GM12874 (cell line): ENCODE measurements around the gene KRT26.

ENCODE experiments used
- CTCF ChIP-seq: IDR thresholded peaks from 2 replicates; pipeline ENCODE4 v1.5.1; 2011; ENCODE audit warnings: low read depth, mild to moderate bottlenecking, control low read depth, low read length, moderate library complexity; ENCODE audit not compliant: insufficient read depth

Gene KRT26

DNA sequence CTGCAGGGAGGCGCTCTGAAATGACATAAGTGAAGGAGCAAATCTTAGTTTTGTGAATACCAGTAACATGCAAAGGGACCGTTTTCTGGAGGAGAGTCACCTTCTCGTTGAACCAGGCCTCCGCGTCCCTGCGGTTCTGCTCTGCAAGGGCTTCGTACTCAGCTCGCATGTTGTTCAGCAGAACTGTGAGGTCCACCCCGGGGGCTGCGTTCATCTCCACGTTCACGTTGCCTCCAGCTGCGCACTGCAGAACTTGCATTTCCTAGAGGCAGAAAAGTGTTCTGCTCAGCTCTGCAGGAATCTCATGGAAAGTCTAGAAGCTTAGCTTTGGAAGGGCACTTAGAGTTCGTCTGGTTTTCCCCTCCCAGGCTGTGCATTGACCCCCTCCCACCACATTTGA, 20.9 kb downstream of the KRT26 start:
- no peak for TF ChIP-seq CTCF

DNA sequence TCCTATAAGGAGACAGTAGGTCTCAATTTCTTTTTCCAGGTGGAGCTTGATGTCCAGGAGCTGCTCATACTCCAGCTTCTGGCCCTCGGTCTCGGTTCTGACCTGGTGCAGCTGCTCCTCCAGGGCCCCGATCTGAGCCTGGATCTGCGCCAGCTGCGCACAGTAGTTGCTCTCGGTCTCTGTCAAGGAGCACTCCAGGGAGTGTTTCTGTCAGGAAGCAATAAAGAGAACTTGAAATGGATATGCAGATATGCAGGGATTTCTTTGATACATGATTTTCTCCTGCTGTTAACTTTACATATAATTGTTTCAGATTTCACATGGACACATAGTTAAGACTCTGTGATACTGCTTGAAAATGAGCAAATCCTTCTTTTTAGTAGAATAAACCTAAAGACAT, 21.6 kb downstream of the KRT26 start:
- no peak for TF ChIP-seq CTCF

- no peak for TF ChIP-seq CTCF
Measured at GRCh38 chr17:40738553-40738952, 33.4 kb downstream of the KRT26 start.

GRCh38 chr17:40735016-40735415, 37.0 kb downstream of the KRT26 start:
- no peak for TF ChIP-seq CTCF

DNA sequence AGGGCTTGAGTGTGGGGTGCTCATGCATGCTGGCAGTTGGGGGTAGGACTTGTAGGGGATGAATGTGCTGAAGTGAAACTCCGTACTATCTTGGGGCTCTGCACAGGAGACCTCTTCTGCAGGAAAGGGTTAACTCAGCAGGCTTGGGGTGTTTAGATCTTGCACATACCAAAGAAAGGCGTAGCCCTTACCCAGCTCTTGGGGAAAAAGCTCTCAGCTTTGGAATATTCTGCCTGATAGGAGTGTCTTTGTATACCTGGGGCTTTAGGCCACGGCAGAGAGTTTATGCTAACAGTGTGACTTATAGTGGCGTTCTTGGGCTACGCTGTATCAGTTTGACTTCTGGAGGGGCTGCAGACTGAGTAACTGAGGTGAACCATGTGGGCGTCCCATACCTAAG, 38.0 kb downstream of the KRT26 start:
- no peak for TF ChIP-seq CTCF

DNA sequence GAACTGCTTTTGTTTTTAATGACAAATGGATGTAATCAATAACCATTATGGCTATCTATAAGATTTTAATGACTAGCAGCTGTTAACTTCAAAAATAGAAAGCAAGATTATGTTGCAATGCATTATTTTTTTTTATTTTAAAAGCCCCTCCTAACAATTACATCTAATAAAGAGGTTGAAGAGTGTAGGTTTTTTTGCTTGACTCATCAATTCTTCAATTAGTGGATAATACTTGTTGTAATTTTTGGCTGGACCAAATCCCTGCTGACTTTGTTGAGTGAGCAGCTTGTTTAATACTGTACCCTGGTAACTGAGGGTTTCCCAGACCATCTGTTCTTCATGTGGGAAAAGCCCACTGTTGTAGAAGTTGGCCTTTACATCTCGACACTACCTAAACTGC, 41.0 kb downstream of the KRT26 start:
- no peak for TF ChIP-seq CTCF

- TF ChIP-seq CTCF = no peak
Measured at GRCh38 chr17:40727447-40728231, 44.4 kb downstream of the KRT26 start.
